H1 (cell line): Measurements from ENCODE around the gene ZNF446. TPM values are rescaled to one million over a fixed set of nuclear protein-coding genes. Genes with fewer than 3 reads are reported as not detected.

Source experiments
- CTCF ChIA-PET: fragments of 300-600 bp; sonication (Branson Sonifier 250); formaldehyde crosslinking; loops from one replicate; lab custom pipeline; 2021; ENCODE audit not compliant: partially characterized antibody; lab: Charles Lee
- POLR2A ChIA-PET: fragments of 300-600 bp; sonication (Branson Sonifier 250); formaldehyde crosslinking; loops from one replicate; lab custom pipeline; 2021; ENCODE audit warnings: inconsistent platforms; ENCODE audit not compliant: partially characterized antibody; lab: Charles Lee
- DNase-seq, 2 experiments: peaks; one replicate each; pipeline versions ENCODE4 v3.0.0 to v3.0.0-alpha.2; 2010 to 2022; ENCODE audit warnings: low spot score in 2 of 2, low read depth in 1 of 2, mixed read lengths in 1 of 2
- FAIRE-seq: peaks from 2 replicates; lab custom pipeline; 2011; peaks lifted over from hg19 to GRCh38; lab: Jason Lieb, UNC
- H2AFZ ChIP-seq: 2 replicates; pipeline ENCODE4 v1.8.1; 2012; ENCODE audit warnings: low read length, inconsistent platforms
- H2AK5ac ChIP-seq: 2 replicates; pipeline ENCODE4 v1.6.1; 2013; ENCODE audit warnings: low read depth, low read length
- H2BK120ac ChIP-seq: replicated peaks from 2 replicates; pipeline ENCODE3; 2013; ENCODE audit warnings: low read depth, low read length, inconsistent platforms
- H2BK12ac ChIP-seq: 2 replicates; pipeline ENCODE4 v1.6.1; 2013; ENCODE audit warnings: low read depth, low read length
- H2BK15ac ChIP-seq: 2 replicates; pipeline ENCODE4 v1.6.1; 2013; ENCODE audit warnings: low read length
- H2BK20ac ChIP-seq: 2 replicates; pipeline ENCODE4 v1.6.1; 2013; ENCODE audit warnings: low read length
- H2BK5ac ChIP-seq: 2 replicates; pipeline ENCODE4 v1.6.1; 2013; ENCODE audit warnings: low read depth, low read length
- H3K14ac ChIP-seq: 2 replicates; pipeline ENCODE4 v1.6.1; 2013; ENCODE audit warnings: inconsistent platforms; ENCODE audit not compliant: insufficient read length
- H3K18ac ChIP-seq: 2 replicates; pipeline ENCODE4 v1.6.1; 2013; ENCODE audit warnings: low read length; ENCODE audit errors: extremely low read depth
- H3K23ac ChIP-seq: 2 replicates; pipeline ENCODE4 v1.6.1; 2013; ENCODE audit warnings: inconsistent platforms; ENCODE audit not compliant: insufficient read length
- H3K23me2 ChIP-seq: 2 replicates; pipeline ENCODE4 v1.6.1; 2013; ENCODE audit warnings: low read depth, low read length
- H3K27ac ChIP-seq: 2 replicates; pipeline ENCODE4 v1.6.1; 2011; ENCODE audit warnings: low read depth, low read length, inconsistent platforms
- H3K27me3 ChIP-seq, 4 experiments: replicated peaks in 1 of 4; 1 replicate in 1 of 4; 2 replicates in 3 of 4; pipeline versions ENCODE4 v1.6.1 to v1.8.1; 2011 to 2013; ENCODE audit warnings: low read length in 3 of 4, mild to moderate bottlenecking in 3 of 4, inconsistent platforms in 2 of 4, mixed read lengths in 2 of 4, moderate library complexity in 1 of 4; ENCODE audit not compliant: control insufficient read depth in 3 of 4, insufficient read depth in 3 of 4; ENCODE audit errors: extremely low read depth in 1 of 4
- H3K36me3 ChIP-seq, 4 experiments: 2 replicates each; pipeline versions ENCODE4 v1.6.1 to v1.8.1; 2011 to 2013; ENCODE audit warnings: mild to moderate bottlenecking in 4 of 4, low read length in 3 of 4, moderate library complexity in 2 of 4, control low read depth in 1 of 4, inconsistent platforms in 1 of 4; ENCODE audit not compliant: insufficient read depth in 4 of 4, control insufficient read depth in 2 of 4
- H3K4ac ChIP-seq: replicated peaks from 2 replicates; pipeline ENCODE3; 2013; ENCODE audit warnings: low read length, low read depth, mixed read lengths, inconsistent platforms; ENCODE audit not compliant: insufficient read length
- H3K4me1 ChIP-seq, 4 experiments: replicated peaks in 1 of 4; 1 replicate in 1 of 4; 2 replicates in 3 of 4; pipeline versions ENCODE4 v1.6.1 to v1.8.1; 2011 to 2013; ENCODE audit warnings: low read length in 3 of 4, inconsistent platforms in 2 of 4, mixed read lengths in 1 of 4; ENCODE audit not compliant: insufficient read depth in 4 of 4, control insufficient read depth in 3 of 4
- H3K4me2 ChIP-seq, 2 experiments: 2 replicates each; pipeline versions ENCODE4 v1.6.1 to v1.8.1; 2011 to 2013; ENCODE audit warnings: low read depth in 2 of 2, low read length in 2 of 2, control low read depth in 1 of 2, inconsistent platforms in 1 of 2, mild to moderate bottlenecking in 1 of 2; ENCODE audit not compliant: insufficient read depth in 1 of 2
- H3K4me3 ChIP-seq, 4 experiments: fragments of 200-600, 300-600 bp in 1 of 4; sonication (generic), shearing (Covaris generic), sonication (Bioruptor Twin) in 1 of 4; 2 replicates each; pipeline versions ENCODE4 v1.5.1 to v1.8.1; 2011 to 2016; ENCODE audit warnings: low read length in 4 of 4, low read depth in 3 of 4, control low read depth in 2 of 4, inconsistent platforms in 2 of 4, mild to moderate bottlenecking in 2 of 4, mixed read lengths in 1 of 4, moderate library complexity in 1 of 4; ENCODE audit not compliant: insufficient read depth in 2 of 4; ENCODE audit errors: extremely low read depth in 1 of 4
- H3K56ac ChIP-seq: replicated peaks from 2 replicates; pipeline ENCODE3; 2013; ENCODE audit warnings: low read depth, mild to moderate bottlenecking, mixed read lengths, low read length, inconsistent platforms; ENCODE audit not compliant: insufficient read length
- H3K79me1 ChIP-seq: 2 replicates; pipeline ENCODE4 v1.6.1; 2013; ENCODE audit warnings: low read depth, low read length, control low read depth
- H3K79me2 ChIP-seq, 2 experiments: 2 replicates each; pipeline versions ENCODE4 v1.6.1 to v1.8.1; 2012 to 2013; ENCODE audit warnings: low read length in 2 of 2, mild to moderate bottlenecking in 2 of 2, inconsistent platforms in 1 of 2; ENCODE audit not compliant: insufficient read depth in 2 of 2, control insufficient read depth in 1 of 2
- H3K9ac ChIP-seq, 4 experiments: replicated peaks in 1 of 4; 1 replicate in 1 of 4; 2 replicates in 3 of 4; pipeline versions ENCODE4 v1.6.1 to v1.8.1; 2011 to 2013; ENCODE audit warnings: low read depth in 3 of 4, low read length in 3 of 4, control low read depth in 2 of 4, mild to moderate bottlenecking in 2 of 4, moderate library complexity in 2 of 4, inconsistent platforms in 1 of 4; ENCODE audit errors: extremely low read depth in 1 of 4
- H3K9me3 ChIP-seq, 2 experiments: 2 replicates each; pipeline versions ENCODE4 v1.6.1 to v1.8.1; 2012 to 2013; ENCODE audit warnings: mild to moderate bottlenecking in 2 of 2, moderate library complexity in 2 of 2, control low read depth in 1 of 2, inconsistent platforms in 1 of 2, low read depth in 1 of 2, low read length in 1 of 2, mixed read lengths in 1 of 2; ENCODE audit not compliant: insufficient read depth in 2 of 2
- H4K20me1 ChIP-seq, 2 experiments: replicated peaks in 1 of 2; 2 replicates each; pipeline versions ENCODE3 to v1.8.1; 2011 to 2013; ENCODE audit warnings: inconsistent platforms in 2 of 2, low read length in 2 of 2, mild to moderate bottlenecking in 1 of 2; ENCODE audit not compliant: insufficient read depth in 2 of 2, control insufficient read depth in 1 of 2
- H4K5ac ChIP-seq: 2 replicates; pipeline ENCODE4 v1.6.1; 2013; ENCODE audit warnings: low read length, low read depth, mixed read lengths, inconsistent platforms; ENCODE audit not compliant: insufficient read length
- H4K8ac ChIP-seq: 2 replicates; pipeline ENCODE4 v1.8.0; 2013; ENCODE audit warnings: mild to moderate bottlenecking, moderate library complexity, low read length, inconsistent platforms; ENCODE audit not compliant: insufficient read depth; ENCODE audit errors: extremely low read depth
- H4K91ac ChIP-seq: replicated peaks from 2 replicates; pipeline ENCODE3; 2013; ENCODE audit warnings: low read length, mixed read lengths, inconsistent platforms; ENCODE audit not compliant: insufficient read length
- CTBP2 ChIP-seq: IDR thresholded peaks from 2 replicates; pipeline ENCODE4 v1.7.0; 2011; ENCODE audit warnings: borderline replicate concordance, mild to moderate bottlenecking, moderate library complexity, mixed read lengths, low read length; ENCODE audit not compliant: insufficient read depth, insufficient read length
- HDAC2 ChIP-seq, 2 experiments: fragments of 300-600 bp in 1 of 2; sonication (generic) in 1 of 2; IDR thresholded peaks; 2 replicates each; pipeline ENCODE4 v1.6.1; 2011 to 2012; ENCODE audit warnings: low read depth in 2 of 2, low read length in 2 of 2, mild to moderate bottlenecking in 2 of 2, moderate library complexity in 2 of 2, borderline replicate concordance in 1 of 2, inconsistent platforms in 1 of 2
- KDM5A ChIP-seq: fragments of 200-600 bp; IDR thresholded peaks from 2 replicates; pipeline ENCODE4 v1.7.1; 2012; ENCODE audit warnings: mild to moderate bottlenecking, low read length, inconsistent platforms, mixed read lengths
- SP4 ChIP-seq: IDR thresholded peaks from 2 replicates; pipeline ENCODE4 v1.6.1; 2012; ENCODE audit warnings: low read length, inconsistent platforms
- WGBS, 2 experiments: shearing (Covaris generic) in 1 of 2; methylation state at CpG; one replicate each; pipeline versions ENCODE4 v1.1.6 to v1.1.7; 2013 to 2015; ENCODE audit warnings: low lambda C conversion rate in 2 of 2, mixed read lengths in 2 of 2, inconsistent platforms in 1 of 2, low coverage in 1 of 2, missing lambda C conversion rate in 1 of 2; ENCODE audit not compliant: insufficient replicate concordance in 2 of 2, insufficient coverage in 1 of 2, insufficient read length in 1 of 2; ENCODE audit errors: extremely low coverage in 1 of 2, missing lambda C conversion rate in 1 of 2; 5-methylcytosine and 5-hydroxymethylcytosine counted together
- polyA plus RNA-seq, 7 experiments: library from polyadenylated mRNA; depleted of rRNA in 3 of 7; stranded (reverse) in 5 of 7; unstranded in 2 of 7; fragments of >200 nt in 5 of 7; fragments of 200-250 nt in 2 of 7; gene quantifications; 1 replicate in 5 of 7; 2 replicates in 1 of 7; 4 replicates in 1 of 7; pipeline versions ENCODE4 v1.2.1 to v1.2.3, GENCODE V29; 2011 to 2013; ENCODE audit warnings: missing spikeins in 2 of 7, mixed read lengths in 2 of 7
- total RNA-seq: library from RNA; stranded (reverse); fragmentation: NEBNext Ultra II Directional; extraction: Animal tissue kit (Norgen Biotek cat#: 25700); gene quantifications from 2 replicates; pipeline ENCODE4 v1.2.1, GENCODE V29; 2021

ZNF446 gene
- total and polyA plus RNA-seq, 2 of the 8 experiments (the other 6 are each of a cell fraction or from before 2014, with no cell fraction given) = 4.1 to 5.5 TPM

DNA sequence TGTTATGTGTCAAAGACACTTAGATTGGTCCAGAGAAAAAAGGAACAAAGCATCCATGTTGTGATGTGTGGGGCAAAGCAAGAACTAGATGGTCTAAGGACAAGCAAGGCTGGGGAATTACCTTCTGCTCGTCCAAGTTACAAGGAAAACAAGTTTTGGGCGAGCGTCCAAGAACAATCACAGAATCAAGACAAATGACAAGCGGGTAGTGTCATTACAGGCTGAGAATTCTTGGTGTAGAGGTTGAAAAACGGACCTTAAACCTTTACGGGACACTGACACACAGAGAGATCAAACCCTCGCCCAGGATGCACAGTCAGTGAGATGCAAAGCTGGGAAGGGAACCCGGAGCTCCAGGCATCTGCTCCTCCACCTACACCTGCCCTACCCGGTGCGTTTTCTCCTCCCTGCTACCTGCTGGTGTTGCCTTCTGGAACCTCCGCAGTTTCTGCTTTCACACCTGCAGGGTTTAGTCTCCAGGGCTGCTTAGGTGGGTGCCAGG is 25.2 kb upstream of the ZNF446 start:
- no peaks in the 10 kb centered on the region for H4K20me1 ChIP-seq
- CTCF ChIA-PET = interaction anchor here (0.6 to 1.0 kb wide), 3 partner anchors 12 to 84 kb away, joined by 3 to 4 read pairs (median 3); no protein-coding TSS in a partner anchor

More for the DNA sequence above, 25.2 kb upstream of the ZNF446 start:
- peaks cover 14 to 17% of the 10 kb centered on the region in 2 experiments for H3K9me3 ChIP-seq
- peak overlapping the region; percentile 36 to 81 (median 80) for H3K4me3 ChIP-seq
- no peak overlapping the region for H3K18ac ChIP-seq
- H3K4me2 ChIP-seq = peak overlapping the region; percentile 65 to 86
- no peak overlapping the region for H2BK20ac ChIP-seq
- POLR2A ChIA-PET = interaction anchor here (0.8 to 3.1 kb wide), 8 partner anchors 10 to 448 kb away, joined by 3 to 13 read pairs (median 3); partner anchors contain the start of genes ZNF132, ZNF446, ZNF584 and ZNF606
- TF ChIP-seq KDM5A = no peak
- TF ChIP-seq SP4 = no peak
- no peak for TF ChIP-seq CTBP2
- 0 out of 4 replicates have a peak, but pooled peaks of 1 of the 2 experiments have one; percentile 8 for TF ChIP-seq HDAC2 (IDR thresholded peaks at IDR 0.05; ENCODE audit: borderline replicate concordance in 1 of 2, low read depth in 2 of 2, low read length in 2 of 2)
- no peak overlapping the region for H2BK5ac ChIP-seq
- no peak overlapping the region for H3K56ac ChIP-seq
- no peak overlapping the region for H3K4ac ChIP-seq
- peaks cover 0 to 12% (median 6%) of the 10 kb centered on the region in 4 experiments; a peak in 3 of 7 replicates for H3K27me3 ChIP-seq
- DNase-seq = no peak
- no peak overlapping the region for H4K91ac ChIP-seq
- H3K79me1 ChIP-seq = no peaks in the 10 kb centered on the region
- no peaks in the 10 kb centered on the region for H3K4me1 ChIP-seq
- H4K8ac ChIP-seq = no peak overlapping the region
- H3K79me2 ChIP-seq = no peaks in the 10 kb centered on the region
- no peak overlapping the region for H2BK12ac ChIP-seq
- no peak overlapping the region for H3K14ac ChIP-seq
- H2AFZ ChIP-seq = peak overlapping the region; percentile 95
- WGBS, 2 experiments = 31% methylated on average over 11 of the region's 11 CpGs; no CpG with 5 or more reads in 1 of the 2 experiments
- 0 out of 8 replicates have a peak, but pooled peaks cover 0 to under 1% (median 0%) of the 10 kb centered on the region in 4 experiments for H3K36me3 ChIP-seq
- H3K27ac ChIP-seq = no peak overlapping the region
- no peak overlapping the region for H2AK5ac ChIP-seq
- H3K9ac ChIP-seq = no peak overlapping the region
- no peak overlapping the region for H4K5ac ChIP-seq
- H2BK15ac ChIP-seq = no peak overlapping the region
- H3K23ac ChIP-seq = no peak overlapping the region
- H3K23me2 ChIP-seq = peaks cover 5% of the 10 kb centered on the region; the same call in 1 of the 2 replicates
- no peak overlapping the region for H2BK120ac ChIP-seq
- FAIRE-seq = no peak
